GM19035 (cell line): ENCODE results near the gene B9D1.

ENCODE experiments used
- ATAC-seq: cut with Tn5 transposase; IDR thresholded peaks from one replicate; pipeline ENCODE4 v1.9.1; 2021; ENCODE audit not compliant: unreplicated experiment

Gene B9D1

GRCh38 chr17:19341211-19341631 is 21.3 kb downstream of the B9D1 start:
- no peak for ATAC-seq

- ATAC-seq, result no peak
Measured at GRCh38 chr17:19339341-19339815, 23.1 kb downstream of the B9D1 start.

- no peak for ATAC-seq
Measured at GRCh38 chr17:19338031-19338990, 24.2 kb downstream of the B9D1 start.

- ATAC-seq, result no peak
Measured at GRCh38 chr17:19337712-19338023, 24.9 kb downstream of the B9D1 start.

GRCh38 chr17:19336938-19337711 is 25.4 kb downstream of the B9D1 start:
- ATAC-seq, result no peak

- no peak for ATAC-seq
Measured at GRCh38 chr17:19335951-19336631, 26.4 kb downstream of the B9D1 start.

GRCh38 chr17:19334331-19334730 is 28.2 kb downstream of the B9D1 start:
- ATAC-seq, result no peak

GRCh38 chr17:19333736-19334290 is 28.7 kb downstream of the B9D1 start:
- ATAC-seq, result no peak

GRCh38 chr17:19333132-19333440 is 29.4 kb downstream of the B9D1 start:
- ATAC-seq, result no peak

GRCh38 chr17:19332371-19333131 is 30.0 kb downstream of the B9D1 start:
- ATAC-seq, result no peak

GRCh38 chr17:19331543-19332245 is 30.8 kb downstream of the B9D1 start:
- no peak for ATAC-seq

- no peak for ATAC-seq
Measured at GRCh38 chr17:19331134-19331533, 31.4 kb downstream of the B9D1 start.

GRCh38 chr17:19330271-19330670 is 32.3 kb downstream of the B9D1 start:
- no peak for ATAC-seq

GRCh38 chr17:19329839-19330238 is 32.7 kb downstream of the B9D1 start:
- ATAC-seq, result no peak

- ATAC-seq, result no peak
Measured at GRCh38 chr17:19329136-19329535, 33.4 kb downstream of the B9D1 start.

GRCh38 chr17:19328441-19329061 is 34.0 kb downstream of the B9D1 start:
- ATAC-seq, result no peak

- no peak for ATAC-seq
Measured at GRCh38 chr17:19327031-19327783, 35.3 kb downstream of the B9D1 start.

- ATAC-seq, result no peak
Measured at GRCh38 chr17:19325542-19325941, 37.0 kb downstream of the B9D1 start.

- no peak for ATAC-seq
Measured at GRCh38 chr17:19322861-19323260, 39.7 kb downstream of the B9D1 start.
